ENCODE measurements around the gene ARL4D.

GRCh38 chr17:43446773-43447172, 48.0 kb downstream of the ARL4D start:
- TF ChIP-seq, protein P1, sequence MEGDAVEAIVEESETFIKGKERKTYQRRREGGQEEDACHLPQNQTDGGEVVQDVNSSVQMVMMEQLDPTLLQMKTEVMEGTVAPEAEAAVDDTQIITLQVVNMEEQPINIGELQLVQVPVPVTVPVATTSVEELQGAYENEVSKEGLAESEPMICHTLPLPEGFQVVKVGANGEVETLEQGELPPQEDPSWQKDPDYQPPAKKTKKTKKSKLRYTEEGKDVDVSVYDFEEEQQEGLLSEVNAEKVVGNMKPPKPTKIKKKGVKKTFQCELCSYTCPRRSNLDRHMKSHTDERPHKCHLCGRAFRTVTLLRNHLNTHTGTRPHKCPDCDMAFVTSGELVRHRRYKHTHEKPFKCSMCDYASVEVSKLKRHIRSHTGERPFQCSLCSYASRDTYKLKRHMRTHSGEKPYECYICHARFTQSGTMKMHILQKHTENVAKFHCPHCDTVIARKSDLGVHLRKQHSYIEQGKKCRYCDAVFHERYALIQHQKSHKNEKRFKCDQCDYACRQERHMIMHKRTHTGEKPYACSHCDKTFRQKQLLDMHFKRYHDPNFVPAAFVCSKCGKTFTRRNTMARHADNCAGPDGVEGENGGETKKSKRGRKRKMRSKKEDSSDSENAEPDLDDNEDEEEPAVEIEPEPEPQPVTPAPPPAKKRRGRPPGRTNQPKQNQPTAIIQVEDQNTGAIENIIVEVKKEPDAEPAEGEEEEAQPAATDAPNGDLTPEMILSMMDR (IDR thresholded peaks at IDR 0.05) = no peak
- no peak for TF ChIP-seq POLR2A (IDR thresholded peaks at IDR 0.05; ENCODE audit: low read depth)
